IMR-90 (cell line): ENCODE results near the gene TRIM36. TPM values are rescaled to one million over a fixed set of nuclear protein-coding genes. Genes with fewer than 3 reads are reported as not detected.

Experiments used
- ATAC-seq: fragments of 200-7000 bp; cut with Tn5 transposase; 2 replicates; pipeline ENCODE4 v1.9.1; 2020; ENCODE audit warnings: low read depth, mild to moderate bottlenecking, moderate library complexity
- BruUV-seq: library from RNA; stranded (reverse); fragments of 400-500 nt; replicated peaks from 2 replicates; lab custom pipeline; 2021; lab: Mats Ljungman, UMichigan
- CTCF ChIA-PET: fragments of 300-600 bp; formaldehyde crosslinking; extraction: SDS; loops from one replicate; lab custom pipeline; 2021; ENCODE audit warnings: antibody characterized with exemption; lab: Yijun Ruan, JAX
- POLR2A ChIA-PET: fragments of 300-600 bp; sonication (Branson Sonifier 250); formaldehyde crosslinking; loops from one replicate; lab custom pipeline; 2022; ENCODE audit warnings: antibody characterized with exemption; ENCODE audit not compliant: unreplicated experiment; lab: Charles Lee
- DNase-seq: peaks from one replicate; pipeline ENCODE4 v3.0.0; 2013
- H2AFZ ChIP-seq: replicated peaks from 2 replicates; pipeline ENCODE3; 2013; ENCODE audit warnings: low read length, mild to moderate bottlenecking; ENCODE audit not compliant: poor library complexity
- H2AK5ac ChIP-seq: 2 replicates; pipeline ENCODE4 v1.6.1; 2013; ENCODE audit warnings: low read depth, low read length, inconsistent platforms
- H2AK9ac ChIP-seq: replicated peaks from 2 replicates; pipeline ENCODE3; 2013; ENCODE audit warnings: mild to moderate bottlenecking, low read depth, low read length, moderate library complexity; ENCODE audit not compliant: poor library complexity
- H2BK120ac ChIP-seq: 2 replicates; pipeline ENCODE4 v1.6.1; 2013; ENCODE audit warnings: low read depth, low read length, inconsistent platforms
- H2BK15ac ChIP-seq: 3 replicates; pipeline ENCODE4 v1.6.1; 2013; ENCODE audit warnings: low read depth, low read length, inconsistent platforms
- H2BK20ac ChIP-seq: 2 replicates; pipeline ENCODE4 v1.6.1; 2013; ENCODE audit warnings: low read depth, mild to moderate bottlenecking, inconsistent platforms, low read length, moderate library complexity
- H2BK5ac ChIP-seq: 2 replicates; pipeline ENCODE4 v1.6.1; 2013; ENCODE audit warnings: mild to moderate bottlenecking, low read depth, low read length, inconsistent platforms; ENCODE audit not compliant: poor library complexity, severe bottlenecking
- H3K14ac ChIP-seq: replicated peaks from 2 replicates; pipeline ENCODE4 v1.6.1; 2013; ENCODE audit warnings: low read depth, low read length, inconsistent platforms
- H3K18ac ChIP-seq: 2 replicates; pipeline ENCODE4 v1.6.1; 2013; ENCODE audit warnings: low read depth, low read length, control low read depth
- H3K23ac ChIP-seq: 2 replicates; pipeline ENCODE4 v1.6.1; 2013; ENCODE audit warnings: low read depth, low read length, inconsistent platforms
- H3K27ac ChIP-seq: 2 replicates; pipeline ENCODE4 v1.5.1; 2013; ENCODE audit warnings: mild to moderate bottlenecking, control low read depth, low read length; ENCODE audit not compliant: insufficient read depth
- H3K27me3 ChIP-seq: 2 replicates; pipeline ENCODE4 v1.6.1; 2013; ENCODE audit warnings: low read length; ENCODE audit not compliant: control insufficient read depth, insufficient read depth
- H3K36me3 ChIP-seq: 2 replicates; pipeline ENCODE4 v1.6.1; 2013; ENCODE audit warnings: low read length, mixed read lengths; ENCODE audit not compliant: control insufficient read depth, insufficient read depth
- H3K4ac ChIP-seq: 2 replicates; pipeline ENCODE4 v1.6.1; 2013; ENCODE audit warnings: low read depth, low read length, inconsistent platforms
- H3K4me1 ChIP-seq: 2 replicates; pipeline ENCODE4 v1.6.1; 2013; ENCODE audit warnings: low read length, mixed read lengths; ENCODE audit not compliant: control insufficient read depth, insufficient read depth
- H3K4me2 ChIP-seq: 2 replicates; pipeline ENCODE4 v1.6.1; 2013; ENCODE audit warnings: low read depth, mild to moderate bottlenecking, control low read depth, low read length, moderate library complexity
- H3K4me3 ChIP-seq: 2 replicates; pipeline ENCODE4 v1.5.1; 2013; ENCODE audit warnings: low read depth, mild to moderate bottlenecking, control low read depth, low read length, moderate library complexity; ENCODE audit not compliant: insufficient read depth
- H3K56ac ChIP-seq: 2 replicates; pipeline ENCODE4 v1.6.1; 2013; ENCODE audit warnings: low read length, inconsistent platforms; ENCODE audit not compliant: insufficient read depth; ENCODE audit errors: extremely low read depth
- H3K79me1 ChIP-seq, 2 experiments: 2 replicates each; pipeline ENCODE4 v1.6.1; 2013; ENCODE audit warnings: low read length in 2 of 2, inconsistent platforms in 1 of 2, low read depth in 1 of 2
- H3K9ac ChIP-seq: 2 replicates; pipeline ENCODE4 v1.6.1; 2013; ENCODE audit warnings: low read depth, low read length, control low read depth
- H3K9me1 ChIP-seq: 2 replicates; pipeline ENCODE4 v1.6.1; 2013; ENCODE audit warnings: low read length, inconsistent platforms; ENCODE audit not compliant: insufficient read depth
- H3K9me3 ChIP-seq: 2 replicates; pipeline ENCODE4 v1.6.1; 2013; ENCODE audit warnings: low read length; ENCODE audit not compliant: control insufficient read depth, insufficient read depth
- H4K20me1 ChIP-seq: 2 replicates; pipeline ENCODE4 v1.6.1; 2013; ENCODE audit warnings: low read length, inconsistent platforms; ENCODE audit not compliant: insufficient read depth
- H4K5ac ChIP-seq: 2 replicates; pipeline ENCODE4 v1.6.1; 2013; ENCODE audit warnings: mild to moderate bottlenecking, low read depth, low read length, control low read depth
- H4K8ac ChIP-seq, 2 experiments: 2 replicates each; pipeline ENCODE4 v1.6.1; 2013; ENCODE audit warnings: low read depth in 2 of 2, low read length in 2 of 2, control low read depth in 1 of 2, inconsistent platforms in 1 of 2
- H4K91ac ChIP-seq: 2 replicates; pipeline ENCODE4 v1.6.1; 2013; ENCODE audit warnings: low read depth, low read length, inconsistent platforms; ENCODE audit not compliant: insufficient read depth
- BHLHE40 ChIP-seq: fragments of 150-350 bp; IDR thresholded peaks from 2 replicates; pipeline ENCODE4 v1.6.1; 2016; ENCODE audit warnings: mild to moderate bottlenecking, low read depth, low read length
- CEBPB ChIP-seq: IDR thresholded peaks from 2 replicates; pipeline ENCODE4 v1.6.1; 2012; ENCODE audit warnings: low read depth, low read length, improper control_type of control experiment
- CHD1 ChIP-seq: IDR thresholded peaks from 2 replicates; pipeline ENCODE4 v1.6.1; 2012; ENCODE audit warnings: low read depth, low read length, improper control_type of control experiment
- FOS ChIP-seq: fragments of 150-350 bp; IDR thresholded peaks from 2 replicates; pipeline ENCODE4 v1.6.1; 2016; ENCODE audit warnings: low read depth, low read length
- MAFK ChIP-seq: IDR thresholded peaks from 2 replicates; pipeline ENCODE4 v1.6.1; 2012; ENCODE audit warnings: low read depth, low read length, improper control_type of control experiment
- MAZ ChIP-seq: IDR thresholded peaks from 2 replicates; pipeline ENCODE4 v1.6.1; 2012; ENCODE audit warnings: low read depth, mild to moderate bottlenecking, low read length, improper control_type of control experiment, moderate library complexity, borderline replicate concordance
- MXI1 ChIP-seq: IDR thresholded peaks from 2 replicates; pipeline ENCODE4 v1.6.1; 2012; ENCODE audit warnings: low read depth, mild to moderate bottlenecking, low read length, moderate library complexity, borderline replicate concordance
- NFE2L2 ChIP-seq: fragments of 150-350 bp; IDR thresholded peaks from 2 replicates; pipeline ENCODE4 v1.6.1; 2016; ENCODE audit warnings: low read depth, mild to moderate bottlenecking, low read length
- POLR2A ChIP-seq: IDR thresholded peaks from 2 replicates; pipeline ENCODE4 v1.6.1; 2012; ENCODE audit warnings: mild to moderate bottlenecking, low read depth, low read length
- RAD21 ChIP-seq: IDR thresholded peaks from 2 replicates; pipeline ENCODE4 v1.6.1; 2012; ENCODE audit warnings: low read length, improper control_type of control experiment
- RCOR1 ChIP-seq: IDR thresholded peaks from 2 replicates; pipeline ENCODE4 v1.6.1; 2012; ENCODE audit warnings: mild to moderate bottlenecking, low read length, improper control_type of control experiment; ENCODE audit not compliant: insufficient replicate concordance
- RFX5 ChIP-seq: IDR thresholded peaks from 2 replicates; pipeline ENCODE4 v1.8.0; 2012; ENCODE audit warnings: low read depth, mild to moderate bottlenecking, low read length, moderate library complexity
- SMC3 ChIP-seq: fragments of 150-350 bp; IDR thresholded peaks from 2 replicates; pipeline ENCODE4 v1.6.1; 2016; ENCODE audit warnings: low read depth, mild to moderate bottlenecking, antibody characterized with exemption, low read length, moderate library complexity
- USF2 ChIP-seq: fragments of 150-350 bp; IDR thresholded peaks from 2 replicates; pipeline ENCODE4 v1.6.1; 2017; ENCODE audit warnings: mild to moderate bottlenecking, antibody characterized with exemption, low read length, low read depth
- WGBS, 2 experiments: methylation state at CpG; one replicate each; pipeline versions ENCODE4 v1.1.5 to v1.1.7; 2013; ENCODE audit warnings: missing lambda C conversion rate in 2 of 2; ENCODE audit not compliant: insufficient read length in 1 of 2; ENCODE audit errors: extremely low coverage in 2 of 2; 5-methylcytosine and 5-hydroxymethylcytosine counted together
- dilution Hi-C: fragments of 300-500 bp; cut with HindIII; formaldehyde crosslinking; loops from one replicate; pipeline ENCODE4 v1.14.3; 2018; ENCODE audit warnings: low sequenced_read_pairs; ENCODE audit not compliant: unreplicated experiment
- in situ Hi-C: fragments of 300-500 bp; cut with MboI; formaldehyde crosslinking; loops from 3 replicates; pipeline ENCODE4 v1.14.3; 2019; ENCODE audit warnings: low sequenced_read_pairs, inconsistent platforms, mixed read lengths
- intact Hi-C: fragments of 100-400 bp; cut with micrococcal nuclease; formaldehyde crosslinking; loops from 2 replicates; pipeline ENCODE4 v1.10.0; 2022
- polyA plus RNA-seq, 3 experiments: library from polyadenylated mRNA; depleted of rRNA; stranded (reverse); fragments of >200 nt; gene quantifications; 2 replicates each; pipeline ENCODE4 v1.2.3, GENCODE V29; 2012; ENCODE audit warnings: low replicate concordance in 1 of 3
- total RNA-seq: library from RNA; depleted of rRNA; stranded (reverse); fragments of >200 nt; gene quantifications from 2 replicates; pipeline ENCODE4 v1.2.3, GENCODE V29; 2012
- TF ChIP-seq, protein P1 (sequence below): fragments of 150-350 bp; IDR thresholded peaks from 2 replicates; pipeline ENCODE4 v1.6.1; 2016; ENCODE audit warnings: low read depth, mild to moderate bottlenecking, low read length, moderate library complexity, borderline replicate concordance
- TF ChIP-seq, protein P2 (sequence below): conservative IDR thresholded peaks from 2 replicates; pipeline ENCODE4 v1.5.1; 2012; ENCODE audit warnings: mild to moderate bottlenecking, low read depth, low read length, improper control_type of control experiment

TRIM36 gene
- total and polyA plus RNA-seq, 2 of the 4 experiments (the other 2 are of a cell fraction): 0.10 to 0.18 TPM

DNA sequence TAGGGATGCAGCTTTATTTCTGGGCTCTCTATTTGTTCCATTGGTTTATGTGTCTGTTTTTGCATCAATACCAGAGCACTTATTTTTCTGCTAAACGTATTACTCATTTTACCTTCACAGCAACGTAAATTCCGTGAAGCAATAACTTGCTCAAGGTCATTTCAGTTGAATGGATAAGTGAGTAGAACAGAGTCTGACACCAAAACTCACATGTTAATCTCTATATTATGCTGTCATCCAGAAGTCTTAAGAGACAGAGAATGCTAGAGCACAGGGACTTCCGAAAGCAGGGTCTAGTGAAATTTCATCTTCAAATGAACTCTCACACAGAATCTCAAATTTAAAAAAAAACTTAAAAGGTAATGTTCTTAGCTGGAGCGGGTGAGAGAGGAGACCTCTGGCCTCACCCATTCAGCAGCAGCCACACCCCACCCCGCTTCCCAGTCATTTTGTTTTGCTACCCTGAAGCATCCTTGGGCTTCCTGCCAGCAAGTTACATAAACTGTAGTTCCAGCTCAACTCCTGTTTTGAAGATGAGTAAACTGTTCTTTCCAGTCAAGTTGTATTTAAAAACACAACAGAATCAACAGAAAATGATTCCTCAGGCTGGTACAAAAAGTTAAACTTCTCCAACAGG, 69.3 kb downstream of the TRIM36 start:
- H4K5ac ChIP-seq: no peak overlapping the region
- dilution Hi-C loops (no loop called here), in situ Hi-C loops (no loop called here), intact Hi-C loops (no loop called here)
- ChIA-PET POLR2A (no interaction called here), CTCF (no interaction called here)
- TF ChIP-seq MXI1 (no peak), RAD21 (no peak), CHD1 (no peak), CEBPB (no peak), FOS (no peak), POLR2A (no peak), RFX5 (no peak), RCOR1 (no peak), NFE2L2 (no peak), MAZ (no peak), MAFK (no peak), SMC3 (no peak), BHLHE40 (no peak), USF2 (no peak)
- TF ChIP-seq, protein P1, sequence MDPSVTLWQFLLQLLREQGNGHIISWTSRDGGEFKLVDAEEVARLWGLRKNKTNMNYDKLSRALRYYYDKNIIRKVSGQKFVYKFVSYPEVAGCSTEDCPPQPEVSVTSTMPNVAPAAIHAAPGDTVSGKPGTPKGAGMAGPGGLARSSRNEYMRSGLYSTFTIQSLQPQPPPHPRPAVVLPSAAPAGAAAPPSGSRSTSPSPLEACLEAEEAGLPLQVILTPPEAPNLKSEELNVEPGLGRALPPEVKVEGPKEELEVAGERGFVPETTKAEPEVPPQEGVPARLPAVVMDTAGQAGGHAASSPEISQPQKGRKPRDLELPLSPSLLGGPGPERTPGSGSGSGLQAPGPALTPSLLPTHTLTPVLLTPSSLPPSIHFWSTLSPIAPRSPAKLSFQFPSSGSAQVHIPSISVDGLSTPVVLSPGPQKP: no peak
- TF ChIP-seq, protein P2, sequence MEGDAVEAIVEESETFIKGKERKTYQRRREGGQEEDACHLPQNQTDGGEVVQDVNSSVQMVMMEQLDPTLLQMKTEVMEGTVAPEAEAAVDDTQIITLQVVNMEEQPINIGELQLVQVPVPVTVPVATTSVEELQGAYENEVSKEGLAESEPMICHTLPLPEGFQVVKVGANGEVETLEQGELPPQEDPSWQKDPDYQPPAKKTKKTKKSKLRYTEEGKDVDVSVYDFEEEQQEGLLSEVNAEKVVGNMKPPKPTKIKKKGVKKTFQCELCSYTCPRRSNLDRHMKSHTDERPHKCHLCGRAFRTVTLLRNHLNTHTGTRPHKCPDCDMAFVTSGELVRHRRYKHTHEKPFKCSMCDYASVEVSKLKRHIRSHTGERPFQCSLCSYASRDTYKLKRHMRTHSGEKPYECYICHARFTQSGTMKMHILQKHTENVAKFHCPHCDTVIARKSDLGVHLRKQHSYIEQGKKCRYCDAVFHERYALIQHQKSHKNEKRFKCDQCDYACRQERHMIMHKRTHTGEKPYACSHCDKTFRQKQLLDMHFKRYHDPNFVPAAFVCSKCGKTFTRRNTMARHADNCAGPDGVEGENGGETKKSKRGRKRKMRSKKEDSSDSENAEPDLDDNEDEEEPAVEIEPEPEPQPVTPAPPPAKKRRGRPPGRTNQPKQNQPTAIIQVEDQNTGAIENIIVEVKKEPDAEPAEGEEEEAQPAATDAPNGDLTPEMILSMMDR: no peak
- H3K4me2 ChIP-seq: no peak overlapping the region
- H4K20me1 ChIP-seq: no peaks in the 10 kb centered on the region
- no peak overlapping the region for H3K14ac ChIP-seq
- H3K36me3 ChIP-seq: no peaks in the 10 kb centered on the region
- H3K9me3 ChIP-seq: no peaks in the 10 kb centered on the region
- no peak overlapping the region for H3K4me3 ChIP-seq
- H2AFZ ChIP-seq: no peak overlapping the region
- no CpG with 5 or more reads among the region's 6 CpGs for WGBS, 2 experiments
- H3K9me1 ChIP-seq: no peaks in the 10 kb centered on the region
- H3K18ac ChIP-seq: no peak overlapping the region
- no peak for DNase-seq
- no peak overlapping the region for H2BK5ac ChIP-seq
- no peak overlapping the region for H2AK9ac ChIP-seq
- H2BK15ac ChIP-seq: no peak overlapping the region
- no TSS peak for BruUV-seq
- no peak overlapping the region for H3K56ac ChIP-seq
- no peak overlapping the region for H4K91ac ChIP-seq
- no peaks in the 10 kb centered on the region for H3K4me1 ChIP-seq
- no peak overlapping the region for H2BK20ac ChIP-seq
- no peak overlapping the region for H3K27ac ChIP-seq
- H2BK120ac ChIP-seq: no peak overlapping the region
- H4K8ac ChIP-seq: no peak overlapping the region
- ATAC-seq: no peak
- no peak overlapping the region for H3K23ac ChIP-seq
- peaks cover 2% of the 10 kb centered on the region; the same call in 1 of the 2 replicates for H3K27me3 ChIP-seq
- H3K4ac ChIP-seq: no peak overlapping the region
- no peak overlapping the region for H3K9ac ChIP-seq
- H2AK5ac ChIP-seq: no peak overlapping the region
- no peaks in the 10 kb centered on the region for H3K79me1 ChIP-seq
